ENCODE measurements around the gene PAPPA2.
"Not testable (repeated sequence)": the region's sequence is repeated elsewhere in the genome, so short reads cannot be mapped to it uniquely, and the experiment has no call there.

Gene PAPPA2

GRCh38 chr1:176736015-176736414, 273.0 kb downstream of the PAPPA2 start:
- no peaks in the 10 kb centered on the region for H3K4me1 Mint-ChIP-seq (ENCODE audit: low read depth)
- DNase-seq (ENCODE audit: low spot score): no peak
- H3K36me3 Mint-ChIP-seq (ENCODE audit: low read depth): no peaks in the 10 kb centered on the region
- no peak overlapping the region for H3K4me3 Mint-ChIP-seq
- no peaks in the 10 kb centered on the region for H3K27me3 Mint-ChIP-seq (ENCODE audit: low read depth)
- no peaks in the 10 kb centered on the region for H3K9me3 Mint-ChIP-seq
- H3K27ac Mint-ChIP-seq: no peak overlapping the region

- H3K27ac Mint-ChIP-seq: no peak overlapping the region
- no peaks in the 10 kb centered on the region for H3K4me1 Mint-ChIP-seq (ENCODE audit: low read depth)
- no peaks in the 10 kb centered on the region for H3K27me3 Mint-ChIP-seq (ENCODE audit: low read depth)
- DNase-seq (ENCODE audit: low spot score): no peak
- H3K9me3 Mint-ChIP-seq: no peaks in the 10 kb centered on the region
- H3K36me3 Mint-ChIP-seq (ENCODE audit: low read depth): no peaks in the 10 kb centered on the region
- no peak overlapping the region for H3K4me3 Mint-ChIP-seq
These were observed 278.2 kb downstream of the PAPPA2 start for GRCh38 chr1:176741181-176741580.

- H3K4me3 Mint-ChIP-seq: no peak overlapping the region
- no peaks in the 10 kb centered on the region for H3K27me3 Mint-ChIP-seq (ENCODE audit: low read depth)
- no peak for DNase-seq (ENCODE audit: low spot score)
- no peaks in the 10 kb centered on the region for H3K9me3 Mint-ChIP-seq
- no peak overlapping the region for H3K27ac Mint-ChIP-seq
- H3K4me1 Mint-ChIP-seq (ENCODE audit: low read depth): no peaks in the 10 kb centered on the region
- H3K36me3 Mint-ChIP-seq (ENCODE audit: low read depth): no peaks in the 10 kb centered on the region
These were observed 279.3 kb downstream of the PAPPA2 start for GRCh38 chr1:176742322-176742721.

- Mint-ChIP-seq H3K27me3 (ENCODE audit: low read depth) (no peaks in the 10 kb centered on the region), H3K4me1 (ENCODE audit: low read depth) (no peaks in the 10 kb centered on the region), H3K4me3 (no peak overlapping the region), H3K36me3 (ENCODE audit: low read depth) (no peaks in the 10 kb centered on the region), H3K27ac (no peak overlapping the region), H3K9me3 (no peaks in the 10 kb centered on the region)
- DNase-seq (ENCODE audit: low spot score): no peak
These were observed 281.2 kb downstream of the PAPPA2 start for GRCh38 chr1:176744142-176744541.

GRCh38 chr1:176745945-176746344, 283.0 kb downstream of the PAPPA2 start:
- Mint-ChIP-seq H3K4me1 (ENCODE audit: low read depth) (no peaks in the 10 kb centered on the region), H3K36me3 (ENCODE audit: low read depth) (no peaks in the 10 kb centered on the region), H3K27ac (no peak overlapping the region), H3K4me3 (no peak overlapping the region), H3K9me3 (no peaks in the 10 kb centered on the region), H3K27me3 (ENCODE audit: low read depth) (no peaks in the 10 kb centered on the region)
- no peak for DNase-seq (ENCODE audit: low spot score)

GRCh38 chr1:176752505-176752904, 289.5 kb downstream of the PAPPA2 start:
- Mint-ChIP-seq H3K9me3 (no peaks in the 10 kb centered on the region), H3K27me3 (ENCODE audit: low read depth) (no peaks in the 10 kb centered on the region), H3K4me3 (no peak overlapping the region), H3K27ac (no peak overlapping the region), H3K4me1 (ENCODE audit: low read depth) (no peaks in the 10 kb centered on the region), H3K36me3 (ENCODE audit: low read depth) (no peaks in the 10 kb centered on the region)
- no peak for DNase-seq (ENCODE audit: low spot score)

GRCh38 chr1:176754676-176755075, 291.7 kb downstream of the PAPPA2 start:
- no peaks in the 10 kb centered on the region for H3K9me3 Mint-ChIP-seq
- H3K27me3 Mint-ChIP-seq (ENCODE audit: low read depth): no peaks in the 10 kb centered on the region
- no peaks in the 10 kb centered on the region for H3K4me1 Mint-ChIP-seq (ENCODE audit: low read depth)
- H3K4me3 Mint-ChIP-seq: no peak overlapping the region
- no peak overlapping the region for H3K27ac Mint-ChIP-seq
- no peaks in the 10 kb centered on the region for H3K36me3 Mint-ChIP-seq (ENCODE audit: low read depth)
- DNase-seq (ENCODE audit: low spot score): no peak

- H3K4me3 Mint-ChIP-seq; H3K4me1 Mint-ChIP-seq (ENCODE audit: low read depth); H3K36me3 Mint-ChIP-seq (ENCODE audit: low read depth); H3K27me3 Mint-ChIP-seq (ENCODE audit: low read depth); H3K27ac Mint-ChIP-seq; H3K9me3 Mint-ChIP-seq; DNase-seq (ENCODE audit: low spot score): not testable (repeated sequence)
These were observed 293.8 kb downstream of the PAPPA2 start for GRCh38 chr1:176756817-176757216.

GRCh38 chr1:176765608-176766007, 302.6 kb downstream of the PAPPA2 start:
- no peaks in the 10 kb centered on the region for H3K4me1 Mint-ChIP-seq (ENCODE audit: low read depth)

GRCh38 chr1:176766779-176767178, 303.8 kb downstream of the PAPPA2 start:
- Mint-ChIP-seq H3K27me3 (ENCODE audit: low read depth) (no peaks in the 10 kb centered on the region), H3K4me1 (ENCODE audit: low read depth) (no peaks in the 10 kb centered on the region), H3K27ac (no peak overlapping the region), H3K9me3 (no peaks in the 10 kb centered on the region), H3K36me3 (ENCODE audit: low read depth) (no peaks in the 10 kb centered on the region), H3K4me3 (no peak overlapping the region)
- no peak for DNase-seq (ENCODE audit: low spot score)

More at GRCh38 chr1:176765608-176766007, 302.6 kb downstream of the PAPPA2 start:
- Mint-ChIP-seq H3K36me3 (ENCODE audit: low read depth) (no peaks in the 10 kb centered on the region), H3K9me3 (no peaks in the 10 kb centered on the region), H3K4me3 (no peak overlapping the region), H3K27ac (no peak overlapping the region), H3K27me3 (ENCODE audit: low read depth) (no peaks in the 10 kb centered on the region)
- no peak for DNase-seq (ENCODE audit: low spot score)

GRCh38 chr1:176767714-176768136, 304.8 kb downstream of the PAPPA2 start:
- H3K9me3 Mint-ChIP-seq: no peaks in the 10 kb centered on the region
- no peak overlapping the region for H3K27ac Mint-ChIP-seq
- no peaks in the 10 kb centered on the region for H3K27me3 Mint-ChIP-seq (ENCODE audit: low read depth)
- no peaks in the 10 kb centered on the region for H3K36me3 Mint-ChIP-seq (ENCODE audit: low read depth)
- H3K4me1 Mint-ChIP-seq (ENCODE audit: low read depth): no peaks in the 10 kb centered on the region
- no peak overlapping the region for H3K4me3 Mint-ChIP-seq
- DNase-seq (ENCODE audit: low spot score): no peak

GRCh38 chr1:176768532-176768931, 305.6 kb downstream of the PAPPA2 start:
- H3K27ac Mint-ChIP-seq: no peak overlapping the region
- no peaks in the 10 kb centered on the region for H3K4me1 Mint-ChIP-seq (ENCODE audit: low read depth)
- no peaks in the 10 kb centered on the region for H3K9me3 Mint-ChIP-seq
- no peak overlapping the region for H3K4me3 Mint-ChIP-seq
- no peaks in the 10 kb centered on the region for H3K27me3 Mint-ChIP-seq (ENCODE audit: low read depth)
- no peaks in the 10 kb centered on the region for H3K36me3 Mint-ChIP-seq (ENCODE audit: low read depth)
- no peak for DNase-seq (ENCODE audit: low spot score)

GRCh38 chr1:176770066-176770465, 307.1 kb downstream of the PAPPA2 start:
- no peaks in the 10 kb centered on the region for H3K27me3 Mint-ChIP-seq (ENCODE audit: low read depth)
- DNase-seq (ENCODE audit: low spot score): no peak
- H3K4me3 Mint-ChIP-seq: no peak overlapping the region
- no peaks in the 10 kb centered on the region for H3K9me3 Mint-ChIP-seq
- H3K36me3 Mint-ChIP-seq (ENCODE audit: low read depth): no peaks in the 10 kb centered on the region
- H3K4me1 Mint-ChIP-seq (ENCODE audit: low read depth): no peaks in the 10 kb centered on the region
- no peak overlapping the region for H3K27ac Mint-ChIP-seq

- H3K4me1 Mint-ChIP-seq (ENCODE audit: low read depth): no peaks in the 10 kb centered on the region
- H3K27ac Mint-ChIP-seq: no peak overlapping the region
- H3K9me3 Mint-ChIP-seq: no peaks in the 10 kb centered on the region
- no peaks in the 10 kb centered on the region for H3K27me3 Mint-ChIP-seq (ENCODE audit: low read depth)
- H3K4me3 Mint-ChIP-seq: no peak overlapping the region
- no peaks in the 10 kb centered on the region for H3K36me3 Mint-ChIP-seq (ENCODE audit: low read depth)
- DNase-seq (ENCODE audit: low spot score): no peak
These were observed 310.1 kb downstream of the PAPPA2 start for GRCh38 chr1:176773038-176773437.

GRCh38 chr1:176774224-176774623, 311.2 kb downstream of the PAPPA2 start:
- no peak overlapping the region for H3K27ac Mint-ChIP-seq
- H3K4me1 Mint-ChIP-seq (ENCODE audit: low read depth): no peaks in the 10 kb centered on the region
- no peak for DNase-seq (ENCODE audit: low spot score)
- H3K4me3 Mint-ChIP-seq: no peak overlapping the region
- H3K27me3 Mint-ChIP-seq (ENCODE audit: low read depth): no peaks in the 10 kb centered on the region
- no peaks in the 10 kb centered on the region for H3K9me3 Mint-ChIP-seq
- H3K36me3 Mint-ChIP-seq (ENCODE audit: low read depth): no peaks in the 10 kb centered on the region
